ENCODE measurements around the gene HEPH.
"Not testable (repeated sequence)": the region's sequence is repeated elsewhere in the genome, so short reads cannot be mapped to it uniquely, and the experiment has no call there.

HEPH gene

DNA sequence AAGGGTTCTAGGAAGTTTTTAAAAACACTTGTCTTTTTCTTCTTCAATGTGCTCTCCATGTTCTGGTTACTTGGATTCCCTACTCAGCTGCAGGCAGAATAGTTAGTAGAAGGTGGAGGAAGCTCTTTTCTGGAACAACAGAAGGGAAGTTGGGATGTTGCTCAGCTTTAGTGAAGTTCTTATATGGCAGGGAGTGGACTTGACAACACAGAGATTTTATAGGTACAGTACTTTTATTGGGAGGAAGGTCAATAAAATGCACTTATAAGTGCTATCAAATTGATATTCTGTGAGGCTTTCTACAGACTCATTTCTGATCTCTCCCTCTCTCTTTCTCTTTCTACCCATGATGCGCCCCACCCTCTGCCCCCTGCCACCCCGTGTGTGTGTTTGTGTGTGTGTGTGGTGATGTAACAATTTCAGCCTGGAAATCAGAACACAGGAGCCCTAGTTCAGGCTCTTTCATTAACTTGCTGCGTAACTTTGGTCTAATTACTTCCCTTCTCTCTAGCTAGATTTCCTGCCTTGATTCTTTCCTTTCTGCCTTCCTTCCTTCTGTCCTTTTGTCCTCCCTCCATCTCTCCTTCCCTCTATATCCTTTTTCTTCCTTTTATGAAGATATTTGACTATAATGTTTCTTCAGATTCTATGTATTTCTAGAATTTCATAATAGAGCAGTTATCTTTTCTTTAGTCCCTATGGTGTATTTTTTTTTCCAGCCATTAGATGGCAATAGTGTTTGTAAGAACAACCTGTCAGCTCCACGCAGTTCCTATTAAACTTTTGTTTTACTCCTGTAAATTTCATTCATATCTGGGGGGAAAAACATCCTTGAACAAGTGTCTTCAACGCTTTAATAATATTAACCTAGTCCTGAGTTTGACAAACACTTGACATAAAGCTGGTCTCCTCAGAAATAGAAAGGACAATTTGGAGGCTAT is 37.1 kb downstream of the HEPH start:
- no peak for DNase-seq (ENCODE audit: low spot score)

DNA sequence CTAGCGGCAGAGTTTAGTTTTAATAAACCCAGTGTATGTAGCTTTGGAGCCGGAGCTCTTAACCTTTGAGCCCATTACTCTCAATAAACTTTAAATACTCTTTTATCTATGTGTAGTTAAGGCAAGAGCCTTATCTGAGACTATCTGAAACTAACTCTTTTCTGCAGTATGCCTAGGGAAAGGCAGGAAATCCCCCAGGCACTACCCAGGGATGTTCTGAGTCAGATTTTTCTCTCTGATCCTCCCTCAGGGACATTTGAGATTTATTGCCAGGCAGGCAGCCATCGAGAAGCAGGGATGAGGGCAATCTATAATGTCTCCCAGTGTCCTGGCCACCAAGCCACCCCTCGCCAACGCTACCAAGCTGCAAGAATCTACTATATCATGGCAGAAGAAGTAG is 39.1 kb downstream of the HEPH start:
- DNase-seq (ENCODE audit: low spot score): no peak

DNA sequence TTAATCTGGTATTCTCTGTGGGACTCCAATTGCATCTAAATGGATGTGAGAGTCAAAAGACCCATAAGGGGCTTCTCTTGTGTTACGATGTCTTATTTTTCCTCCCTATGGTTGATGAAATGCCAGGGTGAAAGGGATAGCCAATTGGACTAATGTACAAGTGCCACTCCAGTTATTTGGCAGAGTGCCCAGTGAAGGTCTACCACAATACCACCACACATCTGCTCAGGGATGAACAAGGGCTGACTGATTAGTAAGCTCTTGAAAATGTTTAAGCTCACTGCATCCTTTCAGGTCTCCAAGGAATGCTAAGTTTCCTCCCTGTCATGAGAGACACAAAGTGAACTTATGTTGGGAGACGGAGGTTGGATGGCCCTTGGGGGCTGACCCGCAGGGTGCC is 57.8 kb downstream of the HEPH start:
- DNase-seq (ENCODE audit: low spot score): no peak

DNA sequence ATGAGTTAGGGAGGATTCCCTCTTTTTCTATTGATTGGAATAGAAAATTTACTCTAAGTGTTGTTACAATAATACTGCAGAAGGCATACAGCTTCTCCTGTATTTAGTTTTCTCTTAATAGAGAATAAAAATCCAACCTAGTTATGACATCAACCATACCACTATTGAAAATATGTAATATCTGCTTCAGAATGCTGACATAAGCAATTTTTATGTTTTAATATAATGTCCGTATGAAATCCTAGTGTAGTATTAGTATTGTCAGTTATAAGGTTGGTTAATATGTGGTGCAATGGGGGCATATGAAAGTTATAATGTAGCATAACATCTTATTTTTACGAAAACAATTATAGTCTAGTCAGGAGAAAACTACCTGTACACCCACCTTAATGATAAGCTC is 68.2 kb downstream of the HEPH start:
- DNase-seq (ENCODE audit: low spot score): no peak

DNA sequence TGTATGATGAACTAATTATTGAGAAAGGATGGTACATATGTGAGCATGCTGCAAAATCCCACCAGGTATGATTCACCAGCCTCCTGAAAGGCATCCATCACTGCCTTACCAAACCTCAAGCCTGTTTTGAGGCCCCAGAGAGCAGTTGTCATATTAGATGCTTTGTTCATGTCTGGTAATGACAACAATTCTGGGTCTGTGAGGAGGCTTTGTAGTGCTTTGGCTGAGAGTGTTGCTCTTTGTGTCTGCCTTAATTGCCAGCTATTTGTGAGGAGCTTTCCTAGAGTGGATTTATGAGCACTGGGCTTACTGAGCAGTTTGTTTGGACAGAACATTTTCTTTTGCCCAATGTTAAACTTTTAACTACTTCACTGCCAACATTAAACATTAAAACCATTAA is 69.2 kb downstream of the HEPH start:
- no peak for DNase-seq (ENCODE audit: low spot score)

DNA sequence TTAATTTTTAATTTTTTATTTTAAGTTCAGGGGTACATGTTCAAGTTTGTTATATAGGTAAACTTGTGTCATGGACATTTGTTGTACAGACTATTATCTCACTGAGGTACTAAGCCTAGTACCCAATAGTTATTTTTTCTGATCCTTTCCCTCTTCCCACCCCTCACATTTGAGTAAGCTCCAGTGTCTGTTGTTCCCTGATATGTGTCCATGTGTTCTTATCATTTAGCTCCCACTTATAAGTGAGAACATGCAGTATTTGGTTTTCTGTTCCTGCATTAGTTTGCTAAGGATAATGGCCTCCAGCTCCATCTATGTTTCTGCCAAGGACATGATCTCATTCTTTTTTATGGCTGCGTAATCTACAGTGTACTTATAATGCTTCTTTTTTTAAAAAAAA is 69.9 kb downstream of the HEPH start:
- DNase-seq (ENCODE audit: low spot score): not testable (repeated sequence)

DNA sequence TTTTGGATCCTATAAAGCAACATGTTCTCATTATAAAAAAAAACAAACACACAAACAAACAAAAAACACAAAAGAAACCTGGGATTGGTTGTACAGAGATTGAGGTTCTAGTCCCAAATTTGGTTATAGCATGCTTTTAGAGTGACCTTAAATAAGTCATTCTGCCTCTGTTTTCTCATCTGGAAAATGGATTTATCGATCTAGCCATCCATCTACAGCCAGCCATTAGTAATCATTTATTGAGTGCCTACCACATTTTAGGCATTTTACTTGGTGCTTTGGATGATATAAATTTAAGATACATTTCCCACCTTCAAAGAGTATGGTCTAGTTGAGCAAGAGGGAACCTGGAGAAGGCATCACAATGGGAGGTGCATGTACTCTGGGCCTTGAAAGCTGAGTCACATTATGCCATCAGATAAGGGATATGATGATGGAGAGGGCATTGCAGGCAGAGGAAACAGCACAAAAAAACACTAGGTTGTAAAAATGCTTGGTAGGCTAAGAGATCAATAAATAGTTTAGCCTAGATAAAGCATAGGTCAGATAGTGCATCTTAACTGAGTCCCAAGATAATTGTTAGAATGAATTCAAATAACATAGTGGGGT is 91.4 kb downstream of the HEPH start:
- no peak for DNase-seq (ENCODE audit: low spot score)

DNA sequence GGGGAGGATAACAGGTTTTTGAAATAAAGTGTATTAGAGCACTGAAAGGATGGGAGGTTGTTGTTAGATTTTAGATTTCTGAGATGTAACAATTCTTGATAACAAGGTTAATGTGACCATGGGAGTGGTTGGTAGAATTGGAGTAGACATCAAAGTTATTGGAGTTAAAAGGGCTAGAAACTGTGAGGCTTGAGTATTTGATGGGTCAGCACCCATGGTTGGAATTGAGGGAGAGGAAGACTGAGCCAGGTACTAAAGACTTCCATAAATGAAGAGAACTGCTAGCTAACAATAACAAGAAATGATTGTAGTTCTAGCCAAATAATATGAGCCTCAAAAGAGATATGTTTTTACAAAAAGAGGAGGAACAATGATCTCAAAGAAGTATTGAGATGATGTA is 98.8 kb downstream of the HEPH start:
- DNase-seq (ENCODE audit: low spot score): no peak

Data from CD4-positive, alpha-beta T cell treated with Interleukin-15 for 4 hours (primary cell).